Measurements from ENCODE around the gene HGFAC. TPM values are rescaled to one million over a fixed set of nuclear protein-coding genes. Genes with fewer than 3 reads are reported as not detected.

Gene HGFAC
- total and polyA plus RNA-seq, 2 experiments from 2014 or later = not detected

GRCh38 chr4:3472411-3473141 lies 30.8 kb downstream of the HGFAC start:
- H2AFZ ChIP-seq = no peak overlapping the region
- no peaks in the 10 kb centered on the region for H4K20me1 ChIP-seq (ENCODE audit: insufficient read depth)
- H3K36me3 ChIP-seq (ENCODE audit: low read depth) = no peaks in the 10 kb centered on the region
- no peaks in the 10 kb centered on the region for H3K9me3 ChIP-seq (ENCODE audit: low read depth)
- H3K4me1 ChIP-seq (ENCODE audit: insufficient read depth) = no peaks in the 10 kb centered on the region
- in situ Hi-C loops (cut with MboI) = no loop called here
- H3K27me3 ChIP-seq (replicated peaks; ENCODE audit: insufficient read depth) = no peaks in the 10 kb centered on the region; the same call in none of the 2 replicates
- no peak overlapping the region for H3K4me3 ChIP-seq
- no peak for DNase-seq
- H3K79me2 ChIP-seq (ENCODE audit: insufficient read depth) = no peaks in the 10 kb centered on the region
- H3K4me2 ChIP-seq (ENCODE audit: unreplicated experiment) = no peak overlapping the region
- H3F3A ChIP-seq (ENCODE audit: insufficient read depth) = no peaks in the 10 kb centered on the region
- no peak overlapping the region for H3K9ac ChIP-seq
- no peak overlapping the region for H3K27ac ChIP-seq
- no peaks in the 10 kb centered on the region for H3K9me2 ChIP-seq (ENCODE audit: insufficient read depth)
- WGBS, 2 experiments (ENCODE audit: low coverage in 1 of 2, low lambda C conversion rate in 2 of 2, missing lambda C conversion rate in 2 of 2) = 78 to 79% methylated on average over 27 of the region's 27 CpGs
- no peak for TF ChIP-seq EZH2 (IDR thresholded peaks at IDR 0.05; ENCODE audit: insufficient read depth, poor library complexity, severe bottlenecking)
- TF ChIP-seq EZH2phosphoT487 (IDR thresholded peaks at IDR 0.05; ENCODE audit: insufficient read depth, low read depth) = no peak

DNA sequence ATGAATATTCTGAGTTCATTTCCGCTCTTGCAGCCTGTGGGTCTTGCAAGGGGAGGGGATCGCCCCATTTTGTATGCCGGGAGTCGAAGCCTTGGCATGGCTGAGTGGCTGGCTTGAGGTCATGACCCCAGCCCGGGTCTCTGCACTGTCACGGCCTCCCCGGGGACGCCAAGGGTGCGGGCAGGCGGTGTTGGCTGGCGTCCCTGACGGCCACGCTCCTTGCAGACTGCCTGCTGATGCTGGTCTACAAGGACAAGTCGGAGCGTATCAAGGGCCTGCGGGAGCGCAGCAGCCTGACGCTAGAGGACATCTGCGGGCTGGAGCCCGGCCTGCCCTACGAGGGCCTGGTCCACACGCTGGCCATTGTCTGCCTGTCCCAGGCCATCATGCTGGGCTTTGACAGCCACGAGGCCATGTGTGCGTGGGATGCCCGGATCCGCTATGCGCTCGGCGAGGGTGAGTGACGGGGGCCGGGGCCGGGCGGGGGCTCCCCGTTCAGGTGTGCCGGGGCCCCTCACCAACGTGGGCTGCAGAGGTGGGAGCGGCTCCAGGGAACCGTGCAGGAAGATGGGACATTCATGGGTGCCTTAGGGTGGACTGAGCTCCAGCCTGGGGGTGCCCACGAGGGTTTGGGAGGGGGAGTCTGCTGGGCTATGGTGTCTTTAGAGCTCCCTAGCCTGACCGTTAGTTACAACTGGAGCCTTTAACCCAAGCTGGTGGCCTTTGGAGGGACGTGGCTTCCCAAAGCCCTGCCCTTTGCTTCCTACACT lies 31.6 kb downstream of the HGFAC start:
- Histone ChIP-seq H3K9me2 (ENCODE audit: insufficient read depth) (no peaks in the 10 kb centered on the region), H3K36me3 (ENCODE audit: low read depth) (no peaks in the 10 kb centered on the region), H3F3A (ENCODE audit: insufficient read depth) (no peaks in the 10 kb centered on the region), H3K79me2 (ENCODE audit: insufficient read depth) (no peaks in the 10 kb centered on the region), H3K4me3 (no peak overlapping the region), H3K27me3 (replicated peaks; ENCODE audit: insufficient read depth) (no peaks in the 10 kb centered on the region; the same call in none of the 2 replicates), H3K4me1 (ENCODE audit: insufficient read depth) (no peaks in the 10 kb centered on the region), H3K9ac (no peak overlapping the region), H2AFZ (no peak overlapping the region), H3K4me2 (ENCODE audit: unreplicated experiment) (no peak overlapping the region), H3K27ac (no peak overlapping the region), H4K20me1 (ENCODE audit: insufficient read depth) (no peaks in the 10 kb centered on the region), H3K9me3 (ENCODE audit: low read depth) (no peaks in the 10 kb centered on the region)
- in situ Hi-C loops (cut with MboI) = no loop called here
- DNase-seq = no peak
- TF ChIP-seq EZH2phosphoT487 (IDR thresholded peaks at IDR 0.05; ENCODE audit: insufficient read depth, low read depth) (no peak), EZH2 (IDR thresholded peaks at IDR 0.05; ENCODE audit: insufficient read depth, poor library complexity, severe bottlenecking) (no peak)
- WGBS, 2 experiments (ENCODE audit: low coverage in 1 of 2, low lambda C conversion rate in 2 of 2, missing lambda C conversion rate in 2 of 2) = 78 to 87% methylated on average over 35 to 41 of the region's 41 CpGs

DNA sequence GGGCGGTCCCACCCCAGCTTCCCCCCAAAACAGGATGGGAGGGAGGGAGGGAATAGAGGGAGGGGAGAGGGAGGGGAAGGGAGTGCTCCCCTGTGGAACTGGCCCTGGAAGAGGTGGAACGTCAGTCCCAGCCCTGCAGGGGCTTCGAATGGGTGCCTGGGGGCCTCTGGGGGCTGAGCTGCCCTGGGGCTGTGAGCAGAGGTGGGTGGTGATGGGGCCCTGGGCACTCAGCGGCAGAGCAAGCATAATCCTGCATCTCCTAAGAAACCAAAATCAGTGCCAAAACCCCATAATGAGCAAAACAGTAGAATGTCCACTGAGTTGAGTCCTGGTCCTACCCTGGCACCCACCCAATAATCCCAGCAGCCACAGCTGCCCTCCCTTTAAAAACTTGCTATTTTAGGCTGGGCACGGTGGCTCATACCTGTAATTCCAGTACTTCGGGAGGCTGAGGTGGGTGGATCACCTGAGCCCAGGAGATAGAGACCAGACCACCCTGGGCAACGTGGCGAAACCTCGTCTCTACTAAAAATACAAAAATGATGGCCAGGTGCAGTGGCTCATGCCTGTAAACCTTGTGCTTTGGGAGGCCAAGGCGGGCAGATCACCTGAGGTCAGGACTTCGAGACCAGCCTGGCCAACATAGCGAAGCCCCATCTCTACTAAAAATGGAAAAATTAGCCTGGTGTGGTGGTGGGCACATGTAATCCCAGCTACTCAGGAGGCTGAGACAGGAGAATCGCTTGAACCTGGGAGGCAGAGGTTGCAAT lies 32.4 kb downstream of the HGFAC start:
- no peaks in the 10 kb centered on the region for H3K79me2 ChIP-seq (ENCODE audit: insufficient read depth)
- TF ChIP-seq EZH2phosphoT487 (IDR thresholded peaks at IDR 0.05; ENCODE audit: insufficient read depth, low read depth) = no peak
- no peak for TF ChIP-seq EZH2 (IDR thresholded peaks at IDR 0.05; ENCODE audit: insufficient read depth, poor library complexity, severe bottlenecking)
- no peak overlapping the region for H3K4me2 ChIP-seq (ENCODE audit: unreplicated experiment)
- H3K4me1 ChIP-seq (ENCODE audit: insufficient read depth) = no peaks in the 10 kb centered on the region
- in situ Hi-C loops (cut with MboI) = no loop called here
- no peaks in the 10 kb centered on the region for H3K36me3 ChIP-seq (ENCODE audit: low read depth)
- 66 to 77% methylated on average over 10 to 13 of the region's 13 CpGs for WGBS, 2 experiments (ENCODE audit: low coverage in 1 of 2, low lambda C conversion rate in 2 of 2, missing lambda C conversion rate in 2 of 2)
- no peak for DNase-seq
- H2AFZ ChIP-seq = no peak overlapping the region
- H3K4me3 ChIP-seq = no peak overlapping the region
- H3F3A ChIP-seq (ENCODE audit: insufficient read depth) = no peaks in the 10 kb centered on the region
- no peaks in the 10 kb centered on the region for H3K9me2 ChIP-seq (ENCODE audit: insufficient read depth)
- no peak overlapping the region for H3K27ac ChIP-seq
- H3K9me3 ChIP-seq (ENCODE audit: low read depth) = no peaks in the 10 kb centered on the region
- H3K9ac ChIP-seq = no peak overlapping the region
- H3K27me3 ChIP-seq (replicated peaks; ENCODE audit: insufficient read depth) = no peaks in the 10 kb centered on the region; the same call in none of the 2 replicates
- no peaks in the 10 kb centered on the region for H4K20me1 ChIP-seq (ENCODE audit: insufficient read depth)

- no peaks in the 10 kb centered on the region for H3K4me1 ChIP-seq (ENCODE audit: insufficient read depth)
- no peak overlapping the region for H3K9ac ChIP-seq
- no peaks in the 10 kb centered on the region for H4K20me1 ChIP-seq (ENCODE audit: insufficient read depth)
- in situ Hi-C loops (cut with MboI) = no loop called here
- H3K9me3 ChIP-seq (ENCODE audit: low read depth) = no peaks in the 10 kb centered on the region
- TF ChIP-seq EZH2phosphoT487 (IDR thresholded peaks at IDR 0.05; ENCODE audit: insufficient read depth, low read depth) (no peak), EZH2 (IDR thresholded peaks at IDR 0.05; ENCODE audit: insufficient read depth, poor library complexity, severe bottlenecking) (no peak)
- H3K4me3 ChIP-seq = no peak overlapping the region
- H2AFZ ChIP-seq = no peak overlapping the region
- WGBS, 2 experiments (ENCODE audit: low coverage in 1 of 2, low lambda C conversion rate in 2 of 2, missing lambda C conversion rate in 2 of 2) = 61 to 69% methylated on average over 14 to 15 of the region's 15 CpGs
- no peak overlapping the region for H3K27ac ChIP-seq
- no peak overlapping the region for H3K4me2 ChIP-seq (ENCODE audit: unreplicated experiment)
- no peaks in the 10 kb centered on the region for H3K36me3 ChIP-seq (ENCODE audit: low read depth)
- no peaks in the 10 kb centered on the region for H3F3A ChIP-seq (ENCODE audit: insufficient read depth)
- DNase-seq = no peak
- no peaks in the 10 kb centered on the region; the same call in none of the 2 replicates for H3K27me3 ChIP-seq (replicated peaks; ENCODE audit: insufficient read depth)
- H3K9me2 ChIP-seq (ENCODE audit: insufficient read depth) = no peaks in the 10 kb centered on the region
- H3K79me2 ChIP-seq (ENCODE audit: insufficient read depth) = no peaks in the 10 kb centered on the region
Observed at GRCh38 chr4:3475041-3475712, 33.4 kb downstream of the HGFAC start.

All from GM23248 (cell line).